ENCODE results near the gene ZMYM5.
"Not testable (repeated sequence)": the region's sequence is repeated elsewhere in the genome, so short reads cannot be mapped to it uniquely, and the experiment has no call there.

ZMYM5 gene

GRCh38 chr13:19782049-19782726, 81.3 kb downstream of the ZMYM5 start:
- no peaks in the 10 kb centered on the region for H3K9me3 ChIP-seq (replicated peaks; ENCODE audit: low read length)
- peak overlapping the region; percentile 72 for H3K4me2 ChIP-seq (ENCODE audit: low read length)
- H3K36me3 ChIP-seq (ENCODE audit: insufficient read depth, low read length), result no peaks in the 10 kb centered on the region
- H3K27me3 ChIP-seq (ENCODE audit: control insufficient read depth, insufficient read depth, low read length), result no peaks in the 10 kb centered on the region
- H3K4me3 ChIP-seq (ENCODE audit: low read length), result peak overlapping the region; percentile 99
- H3K4me1 ChIP-seq (ENCODE audit: control insufficient read depth, insufficient read depth, low read length), result no peaks in the 10 kb centered on the region
- peak overlapping the region; percentile 97 for H3K9ac ChIP-seq (ENCODE audit: low read depth, low read length)

GRCh38 chr13:19781526-19781925, 81.9 kb downstream of the ZMYM5 start:
- H3K4me1 ChIP-seq (ENCODE audit: control insufficient read depth, insufficient read depth, low read length), result no peaks in the 10 kb centered on the region
- peak overlapping the region; percentile 72 for H3K4me2 ChIP-seq (ENCODE audit: low read length)
- peak overlapping the region; percentile 99 for H3K4me3 ChIP-seq (ENCODE audit: low read length)
- peak overlapping the region; percentile 97 for H3K9ac ChIP-seq (ENCODE audit: low read depth, low read length)
- no peaks in the 10 kb centered on the region for H3K27me3 ChIP-seq (ENCODE audit: control insufficient read depth, insufficient read depth, low read length)
- H3K9me3 ChIP-seq (replicated peaks; ENCODE audit: low read length), result no peaks in the 10 kb centered on the region
- no peaks in the 10 kb centered on the region for H3K36me3 ChIP-seq (ENCODE audit: insufficient read depth, low read length)

- H3K9ac ChIP-seq (ENCODE audit: low read depth, low read length); H3K9me3 ChIP-seq (replicated peaks; ENCODE audit: low read length); H3K4me1 ChIP-seq (ENCODE audit: control insufficient read depth, insufficient read depth, low read length); H3K27me3 ChIP-seq (ENCODE audit: control insufficient read depth, insufficient read depth, low read length); H3K36me3 ChIP-seq (ENCODE audit: insufficient read depth, low read length): not testable (repeated sequence)
- peak overlapping the region; percentile 99 for H3K4me3 ChIP-seq (ENCODE audit: low read length)
- peak overlapping the region; percentile 72 for H3K4me2 ChIP-seq (ENCODE audit: low read length)
Measured at GRCh38 chr13:19780753-19781418, 82.6 kb downstream of the ZMYM5 start.

Measured in skeletal muscle satellite cell (primary cell).